ENCODE measurements around the gene EIF2B5. TPM values are rescaled to one million over a fixed set of nuclear protein-coding genes. Genes with fewer than 3 reads are reported as not detected.
"Not testable (repeated sequence)": the region's sequence is repeated elsewhere in the genome, so short reads cannot be mapped to it uniquely, and the experiment has no call there.

The EIF2B5 gene
- total RNA-seq, 1 donor from 2014 or later = 38.1 TPM

DNA sequence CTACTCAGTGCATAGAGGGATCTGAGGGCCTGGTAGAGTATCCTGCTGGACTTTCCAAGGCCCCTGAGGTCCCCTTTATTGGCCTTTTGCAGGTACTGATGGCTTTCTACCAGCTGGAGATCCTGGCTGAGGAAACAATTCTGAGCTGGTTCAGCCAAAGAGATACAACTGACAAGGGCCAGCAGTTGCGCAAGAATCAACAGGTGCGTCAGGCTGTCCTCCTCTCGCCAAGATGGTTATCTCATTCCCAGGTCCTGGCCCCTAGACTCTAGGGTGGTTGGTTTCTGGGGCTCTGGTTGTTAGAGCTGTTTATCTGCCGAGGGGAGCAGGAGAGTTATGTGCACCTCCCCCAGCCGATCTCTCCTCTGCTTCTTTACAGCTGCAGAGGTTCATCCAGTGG is 9.3 kb downstream of the EIF2B5 start:
- H3K4me1 ChIP-seq (ENCODE audit: control insufficient read depth in 3 of 3, insufficient read depth in 3 of 3, low read length in 3 of 3) = peaks cover 21 to 26% (median 23%) of the 10 kb centered on the region in 3 donors
- H3K27ac ChIP-seq (ENCODE audit: low read depth, low read length) = peak overlapping the region; percentile 48
- peaks cover 51 to 53% (median 52%) of the 10 kb centered on the region in 3 donors for H3K36me3 ChIP-seq (ENCODE audit: control insufficient read depth in 3 of 3, insufficient read depth in 3 of 3, low read length in 3 of 3)
- H3K9ac ChIP-seq (ENCODE audit: low read depth in 1 of 3, low read length in 3 of 3) = peak overlapping the region in 2 of 3 donors; percentile 34 to 40
- H3K27me3 ChIP-seq (ENCODE audit: control insufficient read depth in 3 of 3, insufficient read depth in 3 of 3, low read length in 3 of 3) = no peaks in the 10 kb centered on the region
- H3K9me3 ChIP-seq (ENCODE audit: control insufficient read depth in 3 of 3, low read length in 3 of 3) = no peaks in the 10 kb centered on the region
- peak overlapping the region in 1 of 3 donors; percentile 33 for H3K4me3 ChIP-seq (ENCODE audit: low read length in 3 of 3)

DNA sequence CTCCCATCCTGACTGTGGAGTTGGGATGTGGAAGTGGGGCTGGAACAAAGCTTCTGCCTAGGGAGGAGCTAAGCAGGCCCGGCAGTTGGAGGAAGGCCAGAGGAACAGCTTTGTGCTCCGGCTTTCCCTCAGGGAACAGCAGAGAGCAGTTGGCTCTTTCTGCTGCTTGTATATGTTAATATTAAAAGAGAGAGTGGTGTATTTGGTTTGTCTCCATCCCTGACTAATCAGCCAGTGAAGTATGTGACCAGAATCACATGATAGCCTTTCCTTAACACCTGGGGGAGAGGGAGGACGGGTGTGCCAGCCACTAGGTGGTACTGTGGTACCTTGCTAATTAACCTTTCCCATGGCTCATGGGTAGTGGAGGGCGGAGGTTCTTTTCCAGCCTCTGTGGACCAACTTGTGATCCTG is 10.0 kb downstream of the EIF2B5 start:
- peak overlapping the region in 1 of 3 donors; percentile 12 for H3K9ac ChIP-seq (ENCODE audit: low read depth in 1 of 3, low read length in 3 of 3)
- H3K4me1 ChIP-seq (ENCODE audit: control insufficient read depth in 3 of 3, insufficient read depth in 3 of 3, low read length in 3 of 3) = peaks cover 21 to 26% (median 23%) of the 10 kb centered on the region in 3 donors
- H3K27ac ChIP-seq (ENCODE audit: low read depth, low read length) = peak overlapping the region; percentile 48
- H3K4me3 ChIP-seq (ENCODE audit: low read length in 3 of 3) = peak overlapping the region in 1 of 3 donors; percentile 33
- H3K9me3 ChIP-seq (ENCODE audit: control insufficient read depth in 3 of 3, low read length in 3 of 3) = no peaks in the 10 kb centered on the region
- no peaks in the 10 kb centered on the region for H3K27me3 ChIP-seq (ENCODE audit: control insufficient read depth in 3 of 3, insufficient read depth in 3 of 3, low read length in 3 of 3)
- H3K36me3 ChIP-seq (ENCODE audit: control insufficient read depth in 3 of 3, insufficient read depth in 3 of 3, low read length in 3 of 3) = peaks cover 50 to 55% (median 51%) of the 10 kb centered on the region in 3 donors

DNA sequence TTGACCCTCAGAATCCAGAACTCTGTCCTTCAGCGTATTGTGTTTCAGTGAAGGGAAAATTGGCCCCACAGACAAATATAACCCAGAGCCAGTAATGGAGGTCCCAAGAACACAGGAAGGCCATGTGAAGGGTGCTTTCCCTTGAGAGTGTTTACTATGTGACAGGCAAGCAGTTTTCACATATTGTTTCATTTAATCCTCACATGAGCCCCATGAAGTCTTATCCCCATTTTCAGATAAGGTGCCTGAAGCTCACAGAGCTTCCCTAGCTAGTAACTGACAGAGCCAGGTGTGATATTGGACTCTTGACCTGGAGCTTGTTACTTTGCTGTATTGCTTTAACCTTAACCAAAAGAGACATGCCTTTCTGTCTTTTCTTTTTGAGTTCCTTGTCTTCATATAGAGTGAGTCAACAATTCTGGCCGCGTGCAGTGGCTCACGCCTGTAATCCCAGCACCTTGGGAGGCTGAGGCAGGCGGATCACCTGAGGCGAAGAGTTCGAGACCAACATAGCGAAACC is 10.7 kb downstream of the EIF2B5 start:
- Histone ChIP-seq H3K9me3 (ENCODE audit: control insufficient read depth in 3 of 3, low read length in 3 of 3) (no peaks in the 10 kb centered on the region), H3K4me1 (ENCODE audit: control insufficient read depth in 3 of 3, insufficient read depth in 3 of 3, low read length in 3 of 3) (peaks cover 21 to 26% (median 23%) of the 10 kb centered on the region in 3 donors), H3K27ac (ENCODE audit: low read depth, low read length) (peak overlapping the region; percentile 48), H3K4me3 (ENCODE audit: low read length in 3 of 3) (no peak overlapping the region), H3K27me3 (ENCODE audit: control insufficient read depth in 3 of 3, insufficient read depth in 3 of 3, low read length in 3 of 3) (no peaks in the 10 kb centered on the region), H3K9ac (ENCODE audit: low read depth in 1 of 3, low read length in 3 of 3) (no peak overlapping the region), H3K36me3 (ENCODE audit: control insufficient read depth in 3 of 3, insufficient read depth in 3 of 3, low read length in 3 of 3) (peaks cover 43 to 49% (median 44%) of the 10 kb centered on the region in 3 donors)

DNA sequence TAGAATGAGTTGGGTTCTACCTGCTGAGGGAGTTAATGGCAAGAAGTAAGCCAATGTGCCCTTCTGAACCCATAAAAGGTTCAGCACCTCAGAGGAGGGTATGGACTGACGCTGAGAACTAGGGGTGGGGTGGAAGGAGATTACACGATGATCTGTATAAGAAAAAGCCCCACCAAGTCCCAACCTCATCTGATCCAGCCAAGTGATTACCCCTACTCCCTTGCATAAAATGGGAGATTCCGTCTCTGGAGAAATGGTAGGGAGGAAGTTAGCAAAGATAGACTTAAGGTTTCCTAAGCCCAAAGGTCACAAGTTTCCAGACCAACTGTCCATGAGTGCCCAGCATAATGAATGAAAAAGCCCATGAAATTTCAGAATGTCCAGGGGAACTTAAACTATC is 12.9 kb downstream of the EIF2B5 start:
- no peaks in the 10 kb centered on the region for H3K9me3 ChIP-seq (ENCODE audit: control insufficient read depth in 3 of 3, low read length in 3 of 3)
- H3K9ac ChIP-seq (ENCODE audit: low read depth in 1 of 3, low read length in 3 of 3) = no peak overlapping the region
- no peaks in the 10 kb centered on the region for H3K27me3 ChIP-seq (ENCODE audit: control insufficient read depth in 3 of 3, insufficient read depth in 3 of 3, low read length in 3 of 3)
- peaks cover 21 to 26% (median 23%) of the 10 kb centered on the region in 3 donors for H3K4me1 ChIP-seq (ENCODE audit: control insufficient read depth in 3 of 3, insufficient read depth in 3 of 3, low read length in 3 of 3)
- H3K4me3 ChIP-seq (ENCODE audit: low read length in 3 of 3) = no peak overlapping the region
- no peak overlapping the region for H3K27ac ChIP-seq (ENCODE audit: low read depth, low read length)
- peaks cover 22 to 28% (median 23%) of the 10 kb centered on the region in 3 donors for H3K36me3 ChIP-seq (ENCODE audit: control insufficient read depth in 3 of 3, insufficient read depth in 3 of 3, low read length in 3 of 3)

DNA sequence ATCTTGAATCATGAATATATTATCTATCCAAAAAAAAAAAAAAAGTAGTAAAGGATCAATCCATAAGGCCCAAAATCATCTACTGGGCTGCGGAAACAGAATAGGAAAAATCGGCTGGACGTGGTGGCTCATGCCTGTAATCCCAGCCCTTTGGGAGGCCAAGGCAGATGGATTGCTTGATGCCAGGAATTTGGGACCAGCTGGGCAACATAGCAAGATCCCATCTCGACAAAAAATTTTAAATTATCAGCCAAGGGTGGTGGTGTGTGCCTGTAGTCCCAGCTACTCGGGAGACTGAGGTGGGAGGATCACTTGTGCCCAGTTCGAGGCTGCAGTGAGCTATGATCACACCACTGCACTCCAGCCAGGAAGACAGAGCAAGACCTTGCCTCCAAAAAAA is 14.0 kb downstream of the EIF2B5 start:
- no peak overlapping the region for H3K4me3 ChIP-seq (ENCODE audit: low read length in 3 of 3)
- no peaks in the 10 kb centered on the region for H3K27me3 ChIP-seq (ENCODE audit: control insufficient read depth in 3 of 3, insufficient read depth in 3 of 3, low read length in 3 of 3)
- H3K9me3 ChIP-seq (ENCODE audit: control insufficient read depth in 3 of 3, low read length in 3 of 3) = no peaks in the 10 kb centered on the region
- H3K27ac ChIP-seq (ENCODE audit: low read depth, low read length) = no peak overlapping the region
- peaks cover 11 to 17% (median 13%) of the 10 kb centered on the region in 3 donors for H3K36me3 ChIP-seq (ENCODE audit: control insufficient read depth in 3 of 3, insufficient read depth in 3 of 3, low read length in 3 of 3)
- H3K4me1 ChIP-seq (ENCODE audit: control insufficient read depth in 3 of 3, insufficient read depth in 3 of 3, low read length in 3 of 3) = peaks cover 22 to 27% (median 26%) of the 10 kb centered on the region in 3 donors
- H3K9ac ChIP-seq (ENCODE audit: low read depth in 1 of 3, low read length in 3 of 3) = no peak overlapping the region

DNA sequence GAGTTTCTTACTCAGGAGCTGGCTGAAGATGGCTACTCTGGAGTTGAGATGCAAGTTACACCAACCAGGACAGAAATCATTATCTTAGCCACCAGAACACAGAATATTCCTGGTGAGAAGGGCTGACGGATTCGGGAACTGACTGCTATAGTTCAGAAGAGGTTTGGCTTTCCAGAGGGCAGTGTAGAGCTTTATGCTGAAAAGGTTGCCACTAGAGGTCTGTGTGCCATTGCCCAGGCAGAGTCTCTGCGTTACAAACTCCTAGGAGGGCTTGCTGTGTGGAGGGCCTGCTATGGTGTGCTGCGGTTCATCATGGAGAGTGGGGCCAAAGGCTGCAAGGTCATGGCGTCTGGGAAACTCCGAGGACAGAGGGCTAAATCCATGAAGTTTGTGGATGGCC is 14.6 kb downstream of the EIF2B5 start:
- H3K9me3 ChIP-seq (ENCODE audit: control insufficient read depth in 3 of 3, low read length in 3 of 3); H3K9ac ChIP-seq (ENCODE audit: low read depth in 1 of 3, low read length in 3 of 3); H3K27ac ChIP-seq (ENCODE audit: low read depth, low read length); H3K4me3 ChIP-seq (ENCODE audit: low read length in 3 of 3); H3K27me3 ChIP-seq (ENCODE audit: control insufficient read depth in 3 of 3, insufficient read depth in 3 of 3, low read length in 3 of 3): not testable (repeated sequence)
- H3K4me1 ChIP-seq (ENCODE audit: control insufficient read depth in 3 of 3, insufficient read depth in 3 of 3, low read length in 3 of 3) = peaks cover 19 to 24% (median 22%) of the 10 kb centered on the region in 3 donors
- H3K36me3 ChIP-seq (ENCODE audit: control insufficient read depth in 3 of 3, insufficient read depth in 3 of 3, low read length in 3 of 3) = peaks cover 6 to 13% (median 7%) of the 10 kb centered on the region in 3 donors

DNA sequence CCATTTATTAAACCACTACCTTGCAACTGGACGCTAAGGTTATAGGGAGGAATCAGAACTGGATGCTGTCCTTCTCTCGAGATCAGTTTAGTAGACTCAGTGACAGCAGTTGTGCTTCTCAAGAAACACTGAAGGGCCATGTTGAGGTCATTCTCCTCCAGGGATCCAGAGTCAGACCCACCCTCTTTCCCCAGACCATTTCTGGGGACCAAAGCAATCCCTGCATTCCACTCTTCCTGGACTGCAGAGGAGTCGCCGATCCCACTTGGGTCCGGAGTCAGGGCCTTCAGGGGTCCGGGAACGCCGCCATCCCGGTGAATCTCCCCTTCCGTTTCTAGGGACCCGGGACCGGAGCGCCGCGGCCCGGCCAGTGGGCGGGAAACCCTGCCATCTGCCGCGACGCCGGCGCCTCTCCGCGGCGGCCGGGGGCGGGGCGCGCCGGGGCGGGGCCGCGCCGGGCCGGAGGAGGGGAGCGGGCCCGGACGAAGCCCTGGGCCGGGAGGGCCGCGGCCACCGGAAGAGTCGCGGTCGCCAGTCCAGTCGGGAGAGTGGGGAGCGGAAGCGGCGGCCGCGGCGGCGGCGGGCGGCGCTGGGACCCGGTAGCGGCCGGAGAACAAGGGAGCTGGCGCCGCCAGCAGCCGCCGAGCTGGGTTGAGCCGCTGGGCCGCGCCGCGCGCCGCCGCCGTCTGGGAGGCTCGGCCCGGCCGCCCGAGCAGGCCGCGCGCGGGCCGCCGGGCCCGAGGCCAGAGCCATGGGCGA is 19.9 kb downstream of the EIF2B5 start, which contains the start of gene DVL3:
TSS of gene DVL3 (plus strand) at position 493 of the 759 bp plus-strand sequence. CDS start at position 752, 259 bp downstream.
- H3K9me3 ChIP-seq (ENCODE audit: control insufficient read depth in 3 of 3, low read length in 3 of 3) = no peaks in the 10 kb centered on the region

DNA sequence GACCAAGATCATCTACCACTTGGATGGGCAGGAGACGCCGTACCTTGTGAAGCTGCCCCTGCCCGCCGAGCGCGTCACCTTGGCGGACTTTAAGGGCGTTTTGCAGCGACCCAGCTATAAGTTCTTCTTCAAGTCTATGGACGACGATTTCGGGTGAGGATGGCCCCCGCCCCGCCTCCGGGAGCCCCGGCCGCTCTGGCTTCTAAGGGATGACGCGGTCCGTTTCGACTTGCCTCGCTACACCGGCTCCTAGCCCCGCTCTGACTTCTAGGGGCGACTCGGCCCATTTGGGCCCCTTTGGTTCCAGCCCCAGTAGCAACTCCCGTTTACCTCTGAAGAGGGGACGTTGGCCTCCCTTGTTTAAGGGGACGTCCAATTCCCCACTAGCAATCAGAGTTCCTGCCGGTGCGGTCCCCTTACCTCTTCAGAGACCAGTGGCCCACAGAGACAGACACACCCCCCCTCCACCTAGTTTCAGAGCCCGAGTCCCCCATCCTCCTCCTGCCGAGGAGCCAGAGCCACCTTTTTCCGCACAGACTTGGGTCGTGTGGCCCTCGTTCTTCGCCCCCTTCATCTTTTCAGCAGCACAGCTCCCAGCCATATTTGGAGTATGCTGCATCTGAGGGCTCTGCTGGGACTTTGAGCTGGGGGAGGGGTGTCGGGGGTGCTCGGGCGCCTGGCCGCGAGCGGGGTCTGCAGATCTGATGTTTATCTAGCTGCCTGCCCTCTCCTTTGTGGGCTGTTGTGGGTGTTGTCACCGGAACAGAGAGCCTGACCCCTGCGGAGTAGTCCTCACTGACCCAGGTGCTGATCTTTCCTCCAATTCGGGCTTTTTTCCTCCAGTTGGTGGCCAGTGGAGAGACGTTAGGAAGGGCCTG is 20.7 kb downstream of the EIF2B5 start:
- Histone ChIP-seq H3K27ac (ENCODE audit: low read depth, low read length) (peak overlapping the region; percentile 89), H3K9ac (ENCODE audit: low read depth in 1 of 3, low read length in 3 of 3) (peak overlapping the region; percentile 86 to 93 (median 93))

More for the DNA sequence above, 19.9 kb downstream of the EIF2B5 start, which contains the start of gene DVL3:
- H3K9ac ChIP-seq (ENCODE audit: low read depth in 1 of 3, low read length in 3 of 3) = peak within 1 kb of the TSS; percentile 88 to 93 (median 93)
- peak within 1 kb of the TSS; percentile 89 for H3K27ac ChIP-seq (ENCODE audit: low read depth, low read length)
- H3K4me1 ChIP-seq (ENCODE audit: control insufficient read depth in 3 of 3, insufficient read depth in 3 of 3, low read length in 3 of 3) = peaks cover 34 to 37% (median 36%) of the 10 kb centered on the region in 3 donors
- no peaks in the 10 kb centered on the region for H3K27me3 ChIP-seq (ENCODE audit: control insufficient read depth in 3 of 3, insufficient read depth in 3 of 3, low read length in 3 of 3)
- peak within 1 kb of the TSS; percentile 87 to 96 (median 95) for H3K4me3 ChIP-seq (ENCODE audit: low read length in 3 of 3)
- H3K36me3 ChIP-seq (ENCODE audit: control insufficient read depth in 3 of 3, insufficient read depth in 3 of 3, low read length in 3 of 3) = peaks cover 0 to 1% (median 0%) of the 10 kb centered on the region in 3 donors

DNA sequence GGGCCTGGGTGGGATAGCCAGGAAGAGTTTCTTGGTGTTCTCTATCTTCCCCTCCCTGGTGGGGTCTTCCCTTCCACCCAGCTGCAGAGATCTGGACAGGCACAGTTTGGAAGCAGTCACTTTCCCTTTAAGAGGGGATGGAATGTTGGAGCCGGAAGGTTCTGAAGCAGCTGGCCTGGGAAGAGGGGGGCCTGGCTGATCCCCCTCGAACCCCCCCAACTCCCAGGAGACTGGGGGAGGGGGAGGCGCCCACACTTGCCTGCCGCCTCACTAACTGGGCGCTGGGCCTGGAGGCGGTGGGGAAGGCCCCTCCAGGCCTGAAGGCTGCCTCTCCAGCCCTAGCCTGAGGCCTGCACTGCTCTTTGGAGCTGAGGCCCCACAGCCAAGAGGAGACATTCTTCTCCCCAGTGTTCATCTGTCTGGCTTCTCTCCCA is 21.4 kb downstream of the EIF2B5 start:
- H3K27ac ChIP-seq (ENCODE audit: low read depth, low read length) = peak overlapping the region; percentile 89
- H3K4me3 ChIP-seq (ENCODE audit: low read length in 3 of 3) = peak overlapping the region; percentile 85 to 96 (median 95)
- peaks cover 47 to 52% (median 50%) of the 10 kb centered on the region in 3 donors for H3K4me1 ChIP-seq (ENCODE audit: control insufficient read depth in 3 of 3, insufficient read depth in 3 of 3, low read length in 3 of 3)
- H3K9me3 ChIP-seq (ENCODE audit: control insufficient read depth in 3 of 3, low read length in 3 of 3) = no peaks in the 10 kb centered on the region
- H3K36me3 ChIP-seq (ENCODE audit: control insufficient read depth in 3 of 3, insufficient read depth in 3 of 3, low read length in 3 of 3) = no peaks in the 10 kb centered on the region
- peak overlapping the region; percentile 86 to 93 (median 93) for H3K9ac ChIP-seq (ENCODE audit: low read depth in 1 of 3, low read length in 3 of 3)
- H3K27me3 ChIP-seq (ENCODE audit: control insufficient read depth in 3 of 3, insufficient read depth in 3 of 3, low read length in 3 of 3) = no peaks in the 10 kb centered on the region

More for the DNA sequence above, 20.7 kb downstream of the EIF2B5 start:
- no peaks in the 10 kb centered on the region for H3K9me3 ChIP-seq (ENCODE audit: control insufficient read depth in 3 of 3, low read length in 3 of 3)
- no peaks in the 10 kb centered on the region for H3K27me3 ChIP-seq (ENCODE audit: control insufficient read depth in 3 of 3, insufficient read depth in 3 of 3, low read length in 3 of 3)
- no peaks in the 10 kb centered on the region for H3K36me3 ChIP-seq (ENCODE audit: control insufficient read depth in 3 of 3, insufficient read depth in 3 of 3, low read length in 3 of 3)
- H3K4me3 ChIP-seq (ENCODE audit: low read length in 3 of 3) = peak overlapping the region; percentile 85 to 96 (median 95)
- peaks cover 42 to 45% (median 44%) of the 10 kb centered on the region in 3 donors for H3K4me1 ChIP-seq (ENCODE audit: control insufficient read depth in 3 of 3, insufficient read depth in 3 of 3, low read length in 3 of 3)

Measured in skeletal muscle tissue (tissue), 4 donors.